Thoracic aorta (tissue), 2 donors: ENCODE results near the gene TMCO6. TPM values are rescaled to one million over a fixed set of nuclear protein-coding genes. Genes with fewer than 3 reads are reported as not detected.

ENCODE experiments used
- ATAC-seq: fragments of 150-250 bp; one replicate; pipeline ENCODE4 v1.8.0; 2017; ENCODE audit warnings: low read depth; ENCODE audit not compliant: insufficient number of reproducible peaks, low FRiP score
- DNase-seq: peaks from one replicate; pipeline ENCODE4 v3.0.0-alpha.2; 2020; ENCODE audit warnings: low spot score
- H3K27ac ChIP-seq, 2 donors: fragments of 200-600 bp; sonication (generic); 1 replicate in 1 of 2; 2 replicates in 1 of 2; pipeline ENCODE4 v1.5.1; 2016; ENCODE audit warnings: mild to moderate bottlenecking in 2 of 2, moderate library complexity in 2 of 2
- H3K27me3 ChIP-seq: fragments of 200-600 bp; sonication (generic); replicated peaks from 2 replicates; pipeline ENCODE4 v1.6.0; 2016; ENCODE audit warnings: mild to moderate bottlenecking; ENCODE audit not compliant: insufficient read depth
- H3K36me3 ChIP-seq: fragments of 200-600 bp; sonication (generic); one replicate; pipeline ENCODE4 v1.5.1; 2016
- H3K4me1 ChIP-seq, 2 donors: fragments of 200-600 bp; sonication (generic); 1 replicate in 1 of 2; 2 replicates in 1 of 2; pipeline versions ENCODE4 v1.5.1 to v1.6.0; 2016; ENCODE audit warnings: low read depth in 2 of 2, mild to moderate bottlenecking in 1 of 2; ENCODE audit not compliant: control insufficient read depth in 1 of 2
- H3K4me3 ChIP-seq: fragments of 200-600 bp; sonication (generic); 2 replicates; pipeline ENCODE4 v1.5.1; 2016; ENCODE audit warnings: mild to moderate bottlenecking
- H3K9me3 ChIP-seq: fragments of 200-600 bp; sonication (generic); 2 replicates; pipeline ENCODE4 v1.5.1; 2016
- CTCF ChIP-seq: fragments of 200-600 bp; sonication (generic); IDR thresholded peaks from one replicate; pipeline ENCODE4 v1.5.1; 2019; ENCODE audit warnings: antibody characterized with exemption
- total RNA-seq, 2 donors: library from RNA; depleted of rRNA; stranded (reverse); fragments of >200 nt; gene quantifications; one replicate each; pipeline versions ENCODE4 v1.1.0 to v1.2.3, GENCODE V29; 2016

Gene TMCO6
- total RNA-seq, 2 donors from 2014 or later = 11.4 to 13.5 TPM

DNA sequence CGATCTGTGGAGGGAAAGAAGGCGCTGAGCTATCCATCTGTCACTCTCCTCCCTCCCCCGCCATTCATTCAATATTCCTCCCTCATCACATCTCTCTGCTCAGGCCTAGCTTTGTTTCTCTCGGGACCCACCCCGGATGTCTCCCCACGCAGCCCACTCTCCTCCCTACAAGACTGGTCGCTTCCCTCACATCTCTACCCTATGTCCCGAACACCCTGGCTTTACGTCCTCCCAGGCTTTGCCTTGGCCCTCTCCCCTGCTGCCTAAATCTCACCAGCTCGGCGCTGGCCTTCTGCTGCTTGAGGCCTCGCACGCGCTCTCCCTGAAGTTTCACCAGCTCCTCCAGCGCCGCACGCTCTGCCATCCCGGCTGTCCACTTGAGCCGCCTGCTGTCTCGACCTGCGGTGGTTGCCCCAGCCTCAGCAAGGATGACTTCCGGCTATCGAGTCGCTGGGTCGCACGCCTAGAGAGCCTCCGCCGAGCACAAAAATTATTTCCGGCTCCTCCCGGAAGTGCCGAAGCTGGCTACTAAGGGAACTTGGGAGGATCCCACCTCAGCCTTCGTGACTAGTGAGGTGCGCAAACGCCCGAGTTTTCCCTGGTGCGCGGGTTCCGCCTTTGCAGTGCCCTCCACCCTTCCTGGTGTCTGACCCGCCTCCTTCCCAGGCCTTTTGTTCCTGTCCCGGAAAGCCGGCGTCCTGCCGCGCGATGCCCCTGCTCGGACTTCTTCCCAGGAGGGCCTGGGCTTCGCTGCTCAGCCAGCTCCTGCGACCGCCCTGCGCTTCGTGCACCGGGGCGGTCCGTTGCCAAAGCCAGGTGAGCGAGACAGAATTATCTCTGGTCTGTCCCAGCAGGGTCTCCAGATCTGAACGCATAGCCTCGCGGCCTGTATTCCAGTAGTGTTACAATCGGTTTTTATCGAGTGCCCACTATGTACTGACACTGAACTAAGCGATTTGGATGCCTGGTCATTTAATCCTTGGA is 52.0 kb downstream of the TMCO6 start, which contains the start of the genes HARS1 and HARS2:
Gene HARS1, minus strand, starts transcription at position 430 of the 984 bp plus-strand sequence. Its CDS starts 66 bp downstream, at position 364.
Gene HARS2, plus strand, starts transcription at position 515 of the 984 bp plus-strand sequence. Its CDS starts 194 bp downstream, at position 709.
- DNase-seq = peak; percentile 74
- Histone ChIP-seq H3K4me3 (peak within 1 kb of the TSS; percentile 85), H3K27me3 (no peaks in the 10 kb centered on the region), H3K36me3 (peaks cover 32% of the 10 kb centered on the region), H3K9me3 (no peaks in the 10 kb centered on the region), H3K4me1 (peaks cover 12 to 30% of the 10 kb centered on the region in 2 donors), H3K27ac (peak within 1 kb of the TSS; percentile 71 to 81)
- TF ChIP-seq CTCF = no peak
- ATAC-seq = peak; percentile 92

DNA sequence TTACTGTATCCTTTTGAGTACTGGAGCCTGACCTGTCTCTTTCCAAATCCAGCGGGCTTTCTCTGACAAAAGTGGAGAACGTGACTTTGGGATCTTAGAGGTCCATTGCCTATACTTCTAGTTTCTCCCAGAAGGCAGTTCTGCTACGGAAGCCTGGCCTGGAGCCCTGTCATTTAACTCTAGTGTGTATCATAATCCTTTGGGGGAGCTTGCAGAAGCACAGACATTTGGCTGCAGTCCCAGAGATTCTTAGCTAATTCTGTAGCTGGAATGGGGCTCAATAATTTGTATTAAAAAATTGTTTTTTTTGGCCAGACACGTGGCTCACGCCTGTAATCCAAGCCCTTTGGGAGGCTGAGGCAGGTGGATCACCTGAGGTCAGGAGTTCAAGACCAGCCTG is 55.0 kb downstream of the TMCO6 start:
- Histone ChIP-seq H3K4me1 (peaks cover 12 to 30% of the 10 kb centered on the region in 2 donors), H3K27ac (no peak overlapping the region), H3K36me3 (peaks cover 54% of the 10 kb centered on the region), H3K27me3 (no peaks in the 10 kb centered on the region), H3K9me3 (no peaks in the 10 kb centered on the region), H3K4me3 (no peak overlapping the region)
- ATAC-seq = no peak
- no peak for TF ChIP-seq CTCF
- DNase-seq = no peak

Other genes starting within 250 kb of the TMCO6 start
- 100 to 1,000 TPM; 106 to 173 TPM for gene ANKHD1, start 237.6 kb upstream of the TMCO6 start, total RNA-seq
- gene EIF4EBP3, start 91.8 kb upstream of the TMCO6 start, total RNA-seq = 1 to 10 TPM in 1 of 2 donors, not detected in 1; 6.0 TPM
- 10 to 100 TPM; 29.6 to 34.3 TPM for gene SRA1, start 82.0 kb upstream of the TMCO6 start, total RNA-seq
- gene APBB3, start 74.9 kb upstream of the TMCO6 start, total RNA-seq = 10 to 100 TPM; 31.3 to 34.9 TPM
- 10 to 100 TPM; 21.7 to 40.2 TPM for gene SLC35A4, start 74.6 kb upstream of the TMCO6 start, total RNA-seq
- 100 to 1,000 TPM in 1 of 2 donors, 10 to 100 TPM in 1; 96.6 to 235 TPM for gene CD14, start 6.3 kb upstream of the TMCO6 start, total RNA-seq
- gene NDUFA2, start 8.2 kb downstream of the TMCO6 start, total RNA-seq = 10 to 100 TPM; 19.9 to 26.4 TPM
- 100 to 1,000 TPM in 1 of 2 donors, 10 to 100 TPM in 1; 95.3 to 108 TPM for gene IK, start 8.4 kb downstream of the TMCO6 start, total RNA-seq
- 10 to 100 TPM; 24.6 to 26.1 TPM for gene WDR55, start 25.5 kb downstream of the TMCO6 start, total RNA-seq
- gene DND1, start 34.1 kb downstream of the TMCO6 start, total RNA-seq = 1 to 10 TPM in 1 of 2 donors, under 1 TPM in 1; 0.54 to 1.8 TPM
- 10 to 100 TPM; 46.4 to 68.2 TPM for gene HARS1, start 51.9 kb downstream of the TMCO6 start, total RNA-seq
- gene HARS2, start 52.0 kb downstream of the TMCO6 start, total RNA-seq = 10 to 100 TPM; 26.0 to 69.0 TPM
- gene ZMAT2, start 61.0 kb downstream of the TMCO6 start, total RNA-seq = 10 to 100 TPM; 32.0 to 50.4 TPM
- not detected for gene PCDHA1, start 146.7 kb downstream of the TMCO6 start, total RNA-seq
- under 1 TPM in 1 of 2 donors, not detected in 1; 0.85 TPM for gene PCDHA2, start 155.4 kb downstream of the TMCO6 start, total RNA-seq
- 1 to 10 TPM in 1 of 2 donors, under 1 TPM in 1; 0.68 to 2.0 TPM for gene PCDHA3, start 161.6 kb downstream of the TMCO6 start, total RNA-seq
- under 1 TPM; 0.78 to 0.81 TPM for gene PCDHA4, start 167.6 kb downstream of the TMCO6 start, total RNA-seq
- gene PCDHA5, start 182.2 kb downstream of the TMCO6 start, total RNA-seq = under 1 TPM; 0.14 to 0.85 TPM
- 1 to 10 TPM in 1 of 2 donors, under 1 TPM in 1; 0.14 to 5.2 TPM for gene PCDHA6, start 188.5 kb downstream of the TMCO6 start, total RNA-seq
- under 1 TPM; 0.42 to 0.54 TPM for gene PCDHA7, start 194.8 kb downstream of the TMCO6 start, total RNA-seq
- under 1 TPM in 1 of 2 donors, not detected in 1; 0.14 TPM for gene PCDHA8, start 201.7 kb downstream of the TMCO6 start, total RNA-seq
- gene PCDHA9, start 208.9 kb downstream of the TMCO6 start, total RNA-seq = 1 to 10 TPM in 1 of 2 donors, under 1 TPM in 1; 0.35 to 1.1 TPM
- under 1 TPM; 0.28 to 0.41 TPM for gene PCDHA10, start 216.4 kb downstream of the TMCO6 start, total RNA-seq
- under 1 TPM; 0.14 to 0.21 TPM for gene PCDHA11, start 229.5 kb downstream of the TMCO6 start, total RNA-seq
- gene PCDHA12, start 235.9 kb downstream of the TMCO6 start, total RNA-seq = under 1 TPM; 0.21 to 0.68 TPM
- gene PCDHA13, start 242.7 kb downstream of the TMCO6 start, total RNA-seq = under 1 TPM; 0.54 to 0.56 TPM